Adrenal gland (tissue), 12 donors: Measurements from ENCODE around the gene LACRT. TPM values are rescaled to one million over a fixed set of nuclear protein-coding genes. Genes with fewer than 3 reads are reported as not detected.

Experiments
- DNase-seq, 7 donors: peaks; one replicate each; pipeline ENCODE4 v3.0.0-alpha.2; 2019 to 2020
- H3K27ac ChIP-seq, 5 donors: fragments of 200-600 bp; sonication (generic) in 4 of 5; 1 replicate in 3 of 5; 2 replicates in 2 of 5; pipeline versions ENCODE4 v1.5.1 to v1.8.0; 2016 to 2020; ENCODE audit warnings: mild to moderate bottlenecking in 1 of 5
- H3K27me3 ChIP-seq: fragments of 200-600 bp; 2 replicates; pipeline ENCODE4 v1.8.0; 2021
- H3K36me3 ChIP-seq, 2 donors: fragments of 200-600 bp; replicated peaks in 1 of 2; 1 replicate in 1 of 2; 2 replicates in 1 of 2; pipeline versions ENCODE4 v1.5.1 to v1.8.0; 2018 to 2022
- H3K4me1 ChIP-seq, 2 donors: fragments of 200-600 bp; replicated peaks in 1 of 2; 1 replicate in 1 of 2; 2 replicates in 1 of 2; pipeline versions ENCODE4 v1.5.1 to v1.8.0; 2018 to 2021
- H3K4me3 ChIP-seq, 4 donors: fragments of 200-600 bp; sonication (generic) in 3 of 4; one replicate each; pipeline ENCODE4 v1.5.1; 2016 to 2018
- H3K9me3 ChIP-seq, 3 donors: fragments of 200-600 bp; sonication (generic) in 1 of 3; replicated peaks in 1 of 3; 1 replicate in 2 of 3; 2 replicates in 1 of 3; pipeline versions ENCODE4 v1.5.1 to v1.8.0; 2016 to 2021
- CTCF ChIP-seq, 6 experiments: fragments of 450-650 bp in 4 of 6; fragments of 200-600 bp in 2 of 6; sonication (generic) in 1 of 6; IDR thresholded peaks; 1 replicate in 5 of 6; 2 replicates in 1 of 6; pipeline versions ENCODE4 v1.5.1 to v1.8.0; 2016 to 2021; ENCODE audit warnings: antibody characterized with exemption in 6 of 6, mild to moderate bottlenecking in 2 of 6, moderate library complexity in 1 of 6
- POLR2A ChIP-seq, 2 donors: fragments of 450-650 bp; IDR thresholded peaks; one replicate each; pipeline ENCODE4 v1.6.1; 2017; ENCODE audit warnings: antibody characterized with exemption in 2 of 2, mild to moderate bottlenecking in 2 of 2, moderate library complexity in 1 of 2
- WGBS, 4 donors: extraction: QIAGEN DNeasy Blood & Tissue Kit in 2 of 4; methylation state at CpG; one replicate each; pipeline versions ENCODE4 v1.1.5 to v1.1.7; 2013 to 2017; 5-methylcytosine and 5-hydroxymethylcytosine counted together
- intact Hi-C, 2 donors: fragments of 100-400 bp; cut with DNase I; formaldehyde crosslinking; loops; one replicate each; pipeline versions ENCODE4 v1.14.1 to v1.15.0; 2022 to 2023
- polyA plus RNA-seq, 3 donors: library from polyadenylated mRNA; stranded (reverse); fragments of 200-250 nt in 2 of 3; fragments of 350-450 nt in 1 of 3; fragmentation: Illumina TruSeq in 1 of 3; extraction: RNeasy Lipid Tissue Mini Kit (QIAGEN cat#74804) in 1 of 3; gene quantifications; one replicate each; pipeline ENCODE4 v1.2.3, GENCODE V29; 2013 to 2014
- total RNA-seq, 9 donors: library from RNA; depleted of rRNA in 4 of 9; stranded (reverse); fragments of >200 nt in 4 of 9; fragments of 120-200 nt in 1 of 9; fragmentation: NEBNext Ultra II Directional in 1 of 9; extraction: Animal tissue kit (Norgen Biotek cat#: 25700) in 1 of 9; gene quantifications; one replicate each; pipeline versions ENCODE4 v1.1.0 to v1.2.4, GENCODE V29; 2013 to 2023
- donor health status: healthy with polysubstance abuse.
- donor health status: Bipolar disorder and iron deficiency.
- donor health status: DM: yes; HTN: yes; CAD: no.
- donor health status: DM: no; HTN: no; CAD: no.
- donor health status: DM: no; HTN: no; CAD: no.
- donor health status: DM: yes; HTN: yes; CAD: no.

The LACRT gene
- total and polyA plus RNA-seq, 12 donors: not detected

GRCh38 chr12:54622463-54623183 is 12.1 kb downstream of the LACRT start:
- H3K4me3 ChIP-seq: no peak overlapping the region
- H3K9me3 ChIP-seq: no peaks in the 10 kb centered on the region
- intact Hi-C loops: no loop called here
- H3K4me1 ChIP-seq: peaks cover 0 to 10% of the 10 kb centered on the region in 2 donors
- H3K36me3 ChIP-seq: no peaks in the 10 kb centered on the region
- TF ChIP-seq CTCF (IDR thresholded peaks at IDR 0.05) (no peak), POLR2A (IDR thresholded peaks at IDR 0.05) (no peak)
- peaks cover 7% of the 10 kb centered on the region for H3K27me3 ChIP-seq
- no peak for DNase-seq
- no peak overlapping the region for H3K27ac ChIP-seq

GRCh38 chr12:54616933-54617680 is 17.6 kb downstream of the LACRT start:
- no peaks in the 10 kb centered on the region for H3K9me3 ChIP-seq
- 55 to 62% (median 59%) methylated on average over 6 of the region's 6 CpGs for WGBS, 4 donors
- no peak overlapping the region for H3K27ac ChIP-seq
- peaks cover 16% of the 10 kb centered on the region for H3K27me3 ChIP-seq
- DNase-seq: no peak
- no peak overlapping the region for H3K4me3 ChIP-seq
- no peaks in the 10 kb centered on the region for H3K36me3 ChIP-seq
- peaks cover 0 to 5% of the 10 kb centered on the region in 2 donors for H3K4me1 ChIP-seq
- intact Hi-C loops: no loop called here
- TF ChIP-seq POLR2A (IDR thresholded peaks at IDR 0.05) (no peak), CTCF (IDR thresholded peaks at IDR 0.05) (no peak)

GRCh38 chr12:54612225-54612750 is 22.4 kb downstream of the LACRT start:
- Histone ChIP-seq H3K36me3 (no peaks in the 10 kb centered on the region), H3K27ac (no peak overlapping the region), H3K27me3 (peaks cover 14% of the 10 kb centered on the region), H3K4me3 (no peak overlapping the region), H3K4me1 (no peaks in the 10 kb centered on the region), H3K9me3 (no peaks in the 10 kb centered on the region)
- no peak for DNase-seq
- 67 to 86% (median 71%) methylated on average over 1 of the region's 1 CpG for WGBS, 4 donors
- intact Hi-C loops: no loop called here
- no peak for TF ChIP-seq CTCF (IDR thresholded peaks at IDR 0.05)
- TF ChIP-seq POLR2A (IDR thresholded peaks at IDR 0.05): no peak

GRCh38 chr12:54611715-54612149 is 23.0 kb downstream of the LACRT start:
- no peaks in the 10 kb centered on the region for H3K4me1 ChIP-seq
- TF ChIP-seq POLR2A (IDR thresholded peaks at IDR 0.05) (no peak), CTCF (IDR thresholded peaks at IDR 0.05) (no peak)
- no peaks in the 10 kb centered on the region for H3K36me3 ChIP-seq
- no peak for DNase-seq
- H3K4me3 ChIP-seq: no peak overlapping the region
- WGBS, 4 donors: 75 to 87% (median 80%) methylated on average over 3 of the region's 3 CpGs
- peaks cover 14% of the 10 kb centered on the region for H3K27me3 ChIP-seq
- intact Hi-C loops: no loop called here
- H3K27ac ChIP-seq: no peak overlapping the region
- no peaks in the 10 kb centered on the region for H3K9me3 ChIP-seq
